Tibial nerve (tissue), 3 donors: ENCODE data around the gene HES5.

ENCODE experiments used
- CTCF ChIP-seq, 5 experiments: fragments of 200-600 bp in 3 of 5; fragments of 450-650 bp in 2 of 5; sonication (generic) in 3 of 5; IDR thresholded peaks; one replicate each; pipeline ENCODE4 v1.5.1; 2016 to 2019; ENCODE audit warnings: antibody characterized with exemption in 5 of 5, mild to moderate bottlenecking in 3 of 5, moderate library complexity in 2 of 5
- POLR2A ChIP-seq, 2 donors: fragments of 450-650 bp; IDR thresholded peaks; one replicate each; pipeline ENCODE4 v1.6.1; 2017; ENCODE audit warnings: antibody characterized with exemption in 2 of 2, mild to moderate bottlenecking in 2 of 2, moderate library complexity in 2 of 2

- TF ChIP-seq CTCF (IDR thresholded peaks at IDR 0.05) (no peak), POLR2A (IDR thresholded peaks at IDR 0.05) (no peak)
Observed at GRCh38 chr1:2538376-2538775, 8.3 kb upstream of the HES5 start.
